OCI-LY7 (cell line): ENCODE results near the gene TBC1D8. TPM values are rescaled to one million over a fixed set of nuclear protein-coding genes. Genes with fewer than 3 reads are reported as not detected.

Source experiments
- BruUV-seq: library from RNA; stranded (reverse); fragments of 400-500 nt; replicated peaks from 2 replicates; lab custom pipeline; 2021; lab: Mats Ljungman, UMichigan
- CTCF ChIA-PET: fragments of 300-600 bp; sonication (Branson Sonifier 250); formaldehyde crosslinking; loops from one replicate; lab custom pipeline; 2022; ENCODE audit warnings: antibody characterized with exemption; ENCODE audit not compliant: unreplicated experiment; lab: Charles Lee
- POLR2A ChIA-PET: fragments of 300-600 bp; sonication (Branson Sonifier 250); formaldehyde crosslinking; loops from one replicate; lab custom pipeline; 2022; ENCODE audit warnings: antibody characterized with exemption; lab: Charles Lee
- DNase-seq: peaks from one replicate; pipeline ENCODE4 v3.0.0-alpha.2; 2015; ENCODE audit warnings: low spot score
- H2AFZ ChIP-seq: fragments of 200-600 bp; sonication (generic), shearing (Covaris generic); 2 replicates; pipeline ENCODE4 v1.6.1; 2014; ENCODE audit warnings: mild to moderate bottlenecking, antibody characterized with exemption, low read length, moderate library complexity
- H3K27ac ChIP-seq: fragments of 200-600 bp; sonication (generic); 2 replicates; pipeline ENCODE4 v1.5.1; 2014; ENCODE audit warnings: mixed run types, low read depth, mild to moderate bottlenecking, moderate library complexity, low read length, inconsistent platforms; ENCODE audit not compliant: poor library complexity, severe bottlenecking
- H3K36me3 ChIP-seq: fragments of 200-600 bp; sonication (generic); 2 replicates; pipeline ENCODE4 v1.6.1; 2014; ENCODE audit warnings: mild to moderate bottlenecking, antibody characterized with exemption, low read length, moderate library complexity, mixed read lengths; ENCODE audit not compliant: insufficient read depth
- H3K4me1 ChIP-seq: fragments of 200-600 bp; sonication (generic); 2 replicates; pipeline ENCODE4 v1.5.1; 2014; ENCODE audit warnings: mild to moderate bottlenecking, low read length; ENCODE audit not compliant: insufficient read depth, poor library complexity, severe bottlenecking
- H3K4me2 ChIP-seq: fragments of 200-600 bp; sonication (generic); 2 replicates; pipeline ENCODE4 v1.6.1; 2014; ENCODE audit warnings: mild to moderate bottlenecking, low read length
- H3K4me3 ChIP-seq: fragments of 200-600 bp; sonication (generic); 2 replicates; pipeline ENCODE4 v1.5.1; 2014; ENCODE audit warnings: mild to moderate bottlenecking, low read depth, low read length; ENCODE audit not compliant: poor library complexity, severe bottlenecking
- H3K79me2 ChIP-seq: fragments of 200-600 bp; sonication (generic); 2 replicates; pipeline ENCODE4 v1.6.1; 2016; ENCODE audit warnings: low read depth, mild to moderate bottlenecking, low read length, moderate library complexity, mixed read lengths; ENCODE audit not compliant: insufficient read depth
- H3K9me2 ChIP-seq: fragments of 200-600 bp; sonication (generic); 2 replicates; pipeline ENCODE4 v1.6.1; 2016; ENCODE audit warnings: mild to moderate bottlenecking, low read length, mixed read lengths; ENCODE audit not compliant: insufficient read depth
- H3K9me3 ChIP-seq: fragments of 200-600 bp; sonication (generic); 2 replicates; pipeline ENCODE4 v1.6.1; 2014; ENCODE audit warnings: mild to moderate bottlenecking, mixed run types, low read length, mixed read lengths
- H4K20me1 ChIP-seq: fragments of 200-600 bp; sonication (generic); 2 replicates; pipeline ENCODE4 v1.6.1; 2014; ENCODE audit warnings: mild to moderate bottlenecking, antibody characterized with exemption, low read length, moderate library complexity, mixed read lengths; ENCODE audit not compliant: insufficient read depth
- CTCF ChIP-seq: fragments of 200-600 bp; sonication (generic); conservative IDR thresholded peaks from 2 replicates; pipeline ENCODE4 v1.5.1; 2014; ENCODE audit warnings: mild to moderate bottlenecking, antibody characterized with exemption, low read length, moderate library complexity, mixed read lengths
- EZH2phosphoT487 ChIP-seq: fragments of 200-600 bp; sonication (generic); IDR thresholded peaks from 2 replicates; pipeline ENCODE4 v1.6.1; 2018; ENCODE audit warnings: low read depth, borderline replicate concordance, mild to moderate bottlenecking, mixed run types, antibody characterized with exemption, low read length, moderate library complexity, mixed read lengths
- intact Hi-C: fragments of 100-400 bp; cut with micrococcal nuclease; formaldehyde crosslinking; loops from one replicate; pipeline ENCODE4 v1.10.0; 2022; ENCODE audit not compliant: unreplicated experiment
- total RNA-seq, 2 experiments: library from RNA; depleted of rRNA in 1 of 2; stranded (reverse); fragments of >200 nt in 1 of 2; shearing (Covaris generic) in 1 of 2; gene quantifications; 2 replicates each; pipeline ENCODE4 v1.2.3, GENCODE V29; 2014 to 2022

TBC1D8 gene
- total RNA-seq, 2 experiments from 2014 or later: 0.22 to 0.49 TPM

- no peaks in the 10 kb centered on the region for H3K4me1 ChIP-seq
- no peaks in the 10 kb centered on the region for H4K20me1 ChIP-seq
- no peak overlapping the region for H2AFZ ChIP-seq
- no peaks in the 10 kb centered on the region for H3K79me2 ChIP-seq
- H3K4me3 ChIP-seq: no peak overlapping the region
- POLR2A ChIA-PET: interaction anchor here (1.2 kb wide), 1 partner anchor 120 kb away, joined by 3 read pairs; no protein-coding TSS in a partner anchor
- H3K27ac ChIP-seq: no peak overlapping the region
- intact Hi-C loops: no loop called here
- no peaks in the 10 kb centered on the region for H3K9me2 ChIP-seq
- DNase-seq: no peak
- TF ChIP-seq CTCF: no peak
- CTCF ChIA-PET: no interaction called here
- no peaks in the 10 kb centered on the region for H3K9me3 ChIP-seq
- no peak overlapping the region for H3K4me2 ChIP-seq
- no TSS peak for BruUV-seq
- H3K36me3 ChIP-seq: no peaks in the 10 kb centered on the region
These were observed 12.8 kb upstream of the TBC1D8 start for GRCh38 chr2:101164021-101164420.

- H2AFZ ChIP-seq: no peak overlapping the region
- CTCF ChIA-PET: no interaction called here
- no TSS peak for BruUV-seq
These were observed 11.6 kb upstream of the TBC1D8 start for GRCh38 chr2:101162561-101163330.

More at GRCh38 chr2:101162561-101163330, 11.6 kb upstream of the TBC1D8 start:
- TF ChIP-seq CTCF: no peak
- TF ChIP-seq EZH2phosphoT487: no peak
- intact Hi-C loops: no loop called here
- H3K9me3 ChIP-seq: no peaks in the 10 kb centered on the region
- H3K9me2 ChIP-seq: no peaks in the 10 kb centered on the region
- no peak overlapping the region for H3K4me2 ChIP-seq
- no peak for DNase-seq
- H4K20me1 ChIP-seq: no peaks in the 10 kb centered on the region
- no peaks in the 10 kb centered on the region for H3K79me2 ChIP-seq
- H3K4me3 ChIP-seq: no peak overlapping the region
- POLR2A ChIA-PET: interaction anchor here (0.6 to 1.2 kb wide), 3 partner anchors 15 to 155 kb away, joined by 3 read pairs; no protein-coding TSS in a partner anchor
- no peaks in the 10 kb centered on the region for H3K36me3 ChIP-seq
- no peaks in the 10 kb centered on the region for H3K4me1 ChIP-seq
- H3K27ac ChIP-seq: no peak overlapping the region
